Stimulated activated CD4-positive, alpha-beta T cell treated with anti-CD3 and anti-CD28 coated beads, Interleukin-1b, Interleukin-23, amount 100 ng/mL, for 4 hours (primary cell): ENCODE results near the gene TIGD1.

ENCODE experiments used
- DNase-seq, 2 donors: peaks; one replicate each; pipeline ENCODE4 v3.0.0-alpha.2; 2020; ENCODE audit warnings: low read depth in 2 of 2

Gene TIGD1

GRCh38 chr2:232501794-232502390, 48.5 kb downstream of the TIGD1 start:
- DNase-seq = no peak

- DNase-seq = no peak
Measured at GRCh38 chr2:232501331-232501771, 49.0 kb downstream of the TIGD1 start.

GRCh38 chr2:232498452-232498851, 51.9 kb downstream of the TIGD1 start:
- no peak for DNase-seq
